ENCODE results near the gene TOX4. TPM values are rescaled to one million over a fixed set of nuclear protein-coding genes. Genes with fewer than 3 reads are reported as not detected.

Gene TOX4
- total and polyA plus RNA-seq, 9 of the 15 experiments (the other 6 are each of a cell fraction or from before 2014, with no cell fraction given): 9.9 to 76.5 (median 41.0) TPM

- TF ChIP-seq MGA (IDR thresholded peaks at IDR 0.05) (no peak), GATA2 (CRISPR knock-in tag; IDR thresholded peaks at IDR 0.05) (peak; percentile 55), POLR2G (IDR thresholded peaks at IDR 0.05; ENCODE audit: low read depth, low read length) (peak; percentile 19; the same call in 1 of the 2 replicates), SMAD4 (CRISPR knock-in tag; conservative IDR thresholded peaks at IDR 0.05) (no peak), ZBTB17 (CRISPR knock-in tag; IDR thresholded peaks at IDR 0.05) (no peak), ZNF79 (CRISPR knock-in tag; IDR thresholded peaks at IDR 0.05; ENCODE audit: low read depth) (no peak)
These were observed 21.8 kb downstream of the TOX4 start (continued) for GRCh38 chr14:21498540-21499526.
